Measurements from ENCODE around the gene USH2A.

USH2A gene

GRCh38 chr1:216258856-216259255 is 164.4 kb downstream of the USH2A start:
- DNase-seq, result no peak

- no peak for DNase-seq
Observed at GRCh38 chr1:216258386-216258785, 164.9 kb downstream of the USH2A start.

- DNase-seq, result no peak
Observed at GRCh38 chr1:216250861-216251260, 172.4 kb downstream of the USH2A start.

DNA sequence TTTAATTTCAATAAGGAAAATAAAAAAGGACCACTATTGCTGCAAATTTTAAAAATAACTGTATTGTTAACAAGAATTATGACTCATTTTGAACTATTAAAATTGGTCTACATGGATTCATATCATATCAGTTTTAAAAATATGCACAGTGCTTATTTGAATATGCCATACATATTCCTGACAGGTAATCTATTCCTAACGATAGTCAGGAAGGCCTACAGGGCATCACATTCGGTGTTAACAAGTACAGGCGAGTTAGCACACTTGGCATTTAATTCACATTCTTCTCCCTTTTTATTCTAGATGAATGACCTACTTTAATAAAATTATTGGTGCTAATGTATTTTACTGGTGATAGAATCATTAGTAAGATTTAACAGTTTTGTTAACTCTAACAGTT is 174.6 kb downstream of the USH2A start:
- DNase-seq, result no peak

DNA sequence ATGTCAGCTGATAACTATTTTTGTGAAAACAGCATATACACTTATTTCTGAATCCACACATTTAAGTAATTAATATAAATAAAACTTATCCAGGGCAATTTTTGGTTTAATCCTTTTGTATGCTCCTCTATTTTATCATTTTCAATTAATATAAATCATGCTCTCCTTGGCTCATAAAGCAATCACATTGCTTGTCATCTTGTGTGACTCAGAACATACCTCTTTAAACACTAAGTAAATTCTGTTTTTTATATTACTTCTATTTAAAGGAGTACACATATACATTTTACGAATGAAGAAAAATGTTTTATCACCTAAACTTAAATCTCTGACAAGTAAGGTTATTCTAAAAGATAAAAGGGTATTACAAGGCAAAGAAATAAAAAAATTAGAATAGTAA is 175.3 kb downstream of the USH2A start:
- no peak for DNase-seq

- DNase-seq, result no peak
Observed at GRCh38 chr1:216246577-216247203, 176.6 kb downstream of the USH2A start.

DNA sequence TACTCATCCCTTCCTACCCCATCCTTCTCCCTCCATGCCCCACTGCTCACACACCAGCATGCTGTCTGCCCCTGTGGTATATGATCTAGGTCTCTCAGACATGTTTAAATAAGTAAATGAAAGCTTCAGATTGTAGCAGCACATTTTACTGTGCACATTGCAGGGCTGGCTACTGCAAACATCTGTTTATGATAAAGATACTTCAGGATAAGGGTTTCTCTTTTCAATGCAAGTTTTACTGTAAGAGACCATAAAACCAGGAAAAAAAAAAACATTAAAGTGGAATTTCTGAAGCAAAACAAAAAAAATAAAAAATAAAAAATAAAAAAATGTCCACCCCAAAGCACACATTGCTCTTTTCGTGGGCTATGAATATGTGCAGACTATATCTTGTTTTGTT is 184.4 kb downstream of the USH2A start:
- no peak for DNase-seq

DNA sequence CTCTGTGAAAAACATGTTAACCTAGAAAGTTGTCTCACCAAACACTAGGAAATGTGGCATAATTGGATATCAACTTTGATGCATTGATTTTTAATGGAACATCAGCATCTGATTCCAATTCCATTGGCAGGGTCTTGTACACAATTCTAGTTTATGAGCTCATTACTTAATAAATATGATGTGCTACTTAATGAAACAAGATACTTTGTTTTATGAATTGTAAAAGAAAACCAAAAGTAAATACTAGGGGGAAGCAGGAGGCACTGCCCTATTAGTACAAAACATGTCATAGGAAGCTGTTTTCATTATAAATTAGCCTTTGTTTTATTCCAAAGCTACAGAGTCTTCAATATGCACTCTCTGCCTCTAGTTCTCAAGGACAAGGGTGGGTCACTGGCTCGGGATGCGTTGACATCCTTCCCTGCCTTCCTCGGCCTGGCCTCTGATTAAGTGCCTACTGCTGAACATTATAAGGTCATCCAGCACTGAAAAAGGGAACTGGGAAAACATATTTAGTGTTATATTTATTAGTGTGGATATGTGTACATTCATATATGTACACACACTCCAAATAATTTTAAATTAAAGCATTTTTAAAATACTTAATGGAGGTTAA is 185.2 kb downstream of the USH2A start:
- DNase-seq, result no peak

DNA sequence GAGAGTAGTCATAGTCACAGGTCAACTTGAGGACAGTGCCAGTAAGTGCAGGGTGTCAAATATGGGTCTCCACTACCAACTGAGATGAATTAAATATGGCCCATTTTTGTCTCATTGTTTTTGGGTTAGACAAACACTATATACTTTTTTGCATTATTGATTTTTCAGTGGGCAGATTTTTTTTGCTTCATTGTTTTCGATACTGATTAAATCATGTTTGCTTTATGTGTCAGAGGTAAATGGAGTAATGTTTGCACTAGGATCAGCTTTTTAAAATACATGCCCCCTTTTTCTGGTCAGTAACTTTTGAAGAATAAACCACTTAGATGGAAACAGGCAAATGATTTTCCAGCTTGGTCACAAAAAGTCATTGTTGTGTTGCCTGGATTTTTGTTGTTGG is 199.0 kb downstream of the USH2A start:
- no peak for DNase-seq

GRCh38 chr1:216223486-216223885 is 199.8 kb downstream of the USH2A start:
- peak; percentile 14 for DNase-seq

DNA sequence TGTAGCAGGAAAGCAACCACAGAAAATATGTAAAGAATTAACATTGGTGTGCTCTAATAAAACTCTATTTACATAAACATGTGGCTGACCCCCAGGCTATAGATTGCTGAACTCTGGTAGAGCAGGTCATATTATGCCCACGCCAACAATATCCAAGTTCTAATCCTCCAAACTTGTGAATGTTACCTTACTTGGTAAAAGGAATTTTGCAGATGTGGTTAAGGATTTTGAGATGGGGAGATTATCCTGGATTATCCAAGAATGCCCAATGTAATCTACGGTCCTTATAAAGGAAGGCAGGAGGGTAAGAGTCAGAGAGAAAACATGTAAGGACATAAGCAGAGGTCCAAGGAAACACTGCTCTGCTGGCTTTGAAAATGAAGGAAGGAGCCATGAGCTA is 201.0 kb downstream of the USH2A start:
- DNase-seq, result no peak

GRCh38 chr1:216221260-216221700 is 202.0 kb downstream of the USH2A start:
- DNase-seq, result peak; percentile 72

DNA sequence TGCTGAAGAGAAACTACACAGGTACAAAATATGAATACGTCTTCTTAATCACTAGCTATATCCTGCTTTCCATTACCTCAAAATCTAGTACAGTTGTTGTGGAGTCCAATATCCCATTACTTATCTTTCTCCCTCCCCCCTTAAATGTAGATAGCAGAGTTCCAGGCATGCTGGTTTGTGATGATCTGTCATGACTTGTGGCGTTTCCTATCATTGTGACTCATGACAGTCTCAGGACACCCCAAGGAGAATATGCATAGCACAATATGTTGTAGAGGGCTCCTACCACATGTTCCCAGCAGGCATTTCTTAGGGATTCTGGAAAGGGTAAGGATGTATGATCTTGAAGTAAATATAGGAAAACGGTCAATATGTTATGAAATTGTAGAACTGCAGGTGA is 206.9 kb downstream of the USH2A start:
- no peak for DNase-seq

DNA sequence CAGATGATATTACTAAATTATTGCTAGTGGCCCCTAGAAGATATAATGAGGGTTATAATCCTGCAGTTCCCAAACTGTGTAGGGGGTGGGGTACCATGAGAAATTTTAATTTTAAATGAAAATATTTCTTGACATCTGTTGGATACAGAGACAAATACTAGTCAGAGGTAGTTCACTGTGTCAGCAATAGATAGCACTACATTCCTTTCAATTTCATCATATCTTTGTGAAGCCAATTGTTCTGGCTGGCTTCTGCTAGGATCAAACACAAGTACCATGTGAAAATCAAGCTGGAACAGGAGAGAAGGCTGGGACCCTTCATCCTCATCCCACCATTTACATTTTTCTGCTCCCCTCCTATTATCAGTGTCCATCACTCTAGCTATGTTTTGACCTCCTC is 208.1 kb downstream of the USH2A start:
- no peak for DNase-seq

- DNase-seq, result no peak
Observed at GRCh38 chr1:216212826-216213225, 210.4 kb downstream of the USH2A start.

DNA sequence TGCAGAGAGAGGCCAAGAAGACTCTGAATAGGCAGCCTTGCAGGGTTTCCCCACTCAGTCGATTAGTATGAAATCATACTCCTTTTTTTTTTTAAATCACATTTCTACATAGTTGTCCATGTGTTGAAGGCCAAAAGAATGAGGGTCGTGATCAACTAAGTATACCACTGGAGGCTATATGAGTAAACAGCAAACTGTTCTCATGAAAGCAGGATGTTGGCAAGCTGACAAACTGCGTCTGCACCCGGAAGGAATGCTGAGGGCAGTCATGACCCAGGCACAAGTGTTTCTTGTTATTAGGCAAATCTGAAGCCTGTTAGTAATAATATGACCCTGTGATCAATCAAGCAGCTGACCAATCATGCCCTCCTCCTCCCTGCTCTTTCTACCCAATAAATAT is 213.2 kb downstream of the USH2A start:
- no peak for DNase-seq

- DNase-seq, result no peak
Observed at GRCh38 chr1:216209125-216209524, 214.1 kb downstream of the USH2A start.

- DNase-seq, result no peak
Observed at GRCh38 chr1:216207154-216207553, 216.1 kb downstream of the USH2A start.

DNA sequence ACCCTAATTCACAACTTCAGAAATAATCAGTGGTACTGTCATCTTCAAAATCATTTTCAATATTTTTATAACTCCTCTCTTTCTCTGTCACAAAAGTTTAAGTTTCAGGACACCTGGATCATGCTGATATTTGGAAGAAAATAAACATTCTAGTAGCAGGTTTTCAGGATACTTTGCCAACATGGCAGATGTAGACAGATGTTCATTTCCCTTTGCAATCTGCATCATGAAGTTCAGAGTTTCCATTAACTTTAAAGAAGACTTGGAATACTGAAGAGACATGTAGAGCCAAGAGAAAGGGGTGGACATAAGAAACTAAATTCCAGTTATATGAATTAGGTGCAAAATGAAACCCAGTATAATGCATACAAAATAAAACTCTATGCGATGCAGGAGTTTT is 218.1 kb downstream of the USH2A start:
- DNase-seq, result no peak

GRCh38 chr1:216201946-216202345 is 221.3 kb downstream of the USH2A start:
- DNase-seq, result no peak

DNA sequence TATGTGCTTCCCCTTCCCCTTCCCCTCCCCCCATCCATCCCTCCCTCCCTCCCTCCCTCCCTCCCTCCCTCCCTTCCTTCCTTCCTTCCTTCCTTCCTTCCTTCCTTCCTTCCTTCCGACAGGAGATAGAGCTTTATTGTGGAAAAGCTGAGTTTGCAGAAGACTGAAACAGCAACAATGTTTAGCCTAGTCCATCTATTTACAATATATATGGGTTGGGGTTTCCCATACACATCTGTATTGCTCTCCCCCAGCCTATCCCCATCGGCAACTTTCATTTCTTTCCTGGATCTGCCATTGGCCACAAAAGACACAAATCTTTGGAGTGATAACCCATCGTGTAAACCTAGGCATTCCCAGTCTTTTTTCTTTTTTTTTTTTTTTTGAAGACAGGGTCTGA is 222.3 kb downstream of the USH2A start:
- DNase-seq, result no peak

- DNase-seq, result no peak
Observed at GRCh38 chr1:216194721-216195120, 228.5 kb downstream of the USH2A start.

DNA sequence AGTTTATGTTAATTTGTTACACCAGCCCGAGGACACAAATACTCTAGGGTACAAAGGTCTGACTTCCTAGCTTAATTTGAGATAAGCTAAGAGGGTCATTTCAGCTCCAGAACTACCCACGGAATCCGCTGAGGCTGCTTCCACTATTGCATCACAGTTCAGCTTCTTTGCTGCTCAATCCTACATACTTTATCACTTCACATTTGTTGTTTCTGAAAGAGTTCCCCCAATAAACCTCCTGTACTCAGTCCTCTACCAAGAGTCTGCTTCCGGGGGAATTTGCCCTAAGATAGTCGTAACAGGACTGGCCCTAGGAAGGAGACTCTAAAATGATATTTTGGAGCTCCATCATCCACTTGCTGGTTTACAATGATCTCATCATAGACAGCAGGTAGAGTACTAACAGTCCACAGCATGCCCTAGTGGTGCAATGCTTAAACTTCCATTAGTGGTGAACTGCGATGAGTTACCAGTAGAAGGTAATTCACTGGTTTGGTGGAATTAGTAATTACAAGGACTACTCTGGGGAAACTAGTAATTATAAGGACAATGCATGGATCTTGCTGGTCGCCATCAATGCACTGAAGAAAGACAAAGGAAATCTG is 229.3 kb downstream of the USH2A start:
- DNase-seq, result no peak

DNA sequence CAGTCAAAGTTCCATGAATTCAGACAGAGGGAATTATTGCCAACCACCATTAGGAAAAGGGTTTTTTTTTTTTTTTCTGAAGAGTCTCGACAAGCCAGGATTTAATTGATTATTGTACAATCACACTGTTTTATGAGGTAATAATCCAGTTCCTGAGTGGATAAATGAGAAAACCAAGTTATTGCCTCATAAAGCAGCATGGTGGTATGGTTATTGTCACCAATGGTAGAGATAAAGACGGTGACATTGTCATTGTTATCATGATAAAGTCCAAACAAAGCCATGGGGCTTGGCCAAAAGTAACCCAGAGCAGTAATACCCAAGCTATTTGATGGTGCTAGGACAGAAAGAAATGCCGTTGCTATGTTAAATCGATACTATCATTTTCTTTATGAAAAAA is 232.8 kb downstream of the USH2A start:
- DNase-seq, result no peak

DNA sequence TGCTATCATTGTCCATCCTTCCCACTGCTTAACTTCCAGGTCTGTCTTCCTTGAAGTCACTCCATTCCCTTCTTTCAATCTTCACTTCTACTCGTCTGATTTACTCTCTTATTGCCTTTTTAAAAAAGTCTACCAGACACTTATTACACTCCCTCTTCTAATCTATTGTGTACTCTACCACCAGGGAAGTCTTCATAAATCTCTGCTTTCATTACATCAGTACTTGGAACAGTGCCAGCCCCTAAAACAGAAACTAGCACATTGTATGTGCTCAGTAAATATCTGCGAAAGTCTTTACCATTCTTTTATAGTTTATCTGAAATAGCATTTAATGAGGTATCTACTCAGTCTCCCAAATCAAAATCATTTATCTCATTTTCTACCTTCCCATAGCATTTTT is 236.4 kb downstream of the USH2A start:
- DNase-seq, result peak; percentile 14

Data from suppressor macrophage treated with lipopolysaccharide for 4 hours (primary cell).